ENCODE data around the gene EFNB1.

The EFNB1 gene

GRCh38 chrX:68827848-68828624 is 785 bp upstream of the EFNB1 start:
- peak; percentile 61 for DNase-seq

GRCh38 chrX:68829582-68830418 is 979 bp downstream of the EFNB1 start:
- DNase-seq: no peak

- DNase-seq: no peak
Measured at GRCh38 chrX:68830419-68831404, 1.9 kb downstream of the EFNB1 start.

- DNase-seq: no peak
Measured at GRCh38 chrX:68831405-68832100, 2.7 kb downstream of the EFNB1 start.

- no peak for DNase-seq
Measured at GRCh38 chrX:68832101-68832416, 3.2 kb downstream of the EFNB1 start.

GRCh38 chrX:68832516-68833447 is 4.0 kb downstream of the EFNB1 start:
- DNase-seq: no peak

GRCh38 chrX:68833448-68833805 is 4.6 kb downstream of the EFNB1 start:
- DNase-seq: no peak

GRCh38 chrX:68833855-68834331 is 5.1 kb downstream of the EFNB1 start:
- DNase-seq: no peak

- DNase-seq: no peak
Measured at GRCh38 chrX:68834371-68835103, 5.7 kb downstream of the EFNB1 start.

- no peak for DNase-seq
Measured at GRCh38 chrX:68835104-68835442, 6.3 kb downstream of the EFNB1 start.

GRCh38 chrX:68835468-68835867 is 6.6 kb downstream of the EFNB1 start:
- DNase-seq: no peak

GRCh38 chrX:68837119-68837518 is 8.3 kb downstream of the EFNB1 start:
- no peak for DNase-seq

GRCh38 chrX:68838571-68838910 is 9.7 kb downstream of the EFNB1 start:
- no peak for DNase-seq

GRCh38 chrX:68839771-68840170 is 10.9 kb downstream of the EFNB1 start:
- no peak for DNase-seq

GRCh38 chrX:68840256-68840655 is 11.4 kb downstream of the EFNB1 start:
- DNase-seq: no peak

- no peak for DNase-seq
Measured at GRCh38 chrX:68841251-68842049, 12.6 kb downstream of the EFNB1 start.

GRCh38 chrX:68842351-68842750 is 13.5 kb downstream of the EFNB1 start:
- no peak for DNase-seq

GRCh38 chrX:68842781-68843581 is 14.2 kb downstream of the EFNB1 start:
- no peak for DNase-seq

GRCh38 chrX:68843992-68844391 is 15.2 kb downstream of the EFNB1 start:
- DNase-seq: no peak

Measured in effector CD4-positive, alpha-beta T cell (primary cell).